ENCODE measurements around the gene STXBP2. TPM values are rescaled to one million over a fixed set of nuclear protein-coding genes. Genes with fewer than 3 reads are reported as not detected.

The STXBP2 gene
- total RNA-seq, 1 donor from 2014 or later, result 42.2 TPM

- peaks cover 15% of the 10 kb centered on the region for H3K4me1 Mint-ChIP-seq (ENCODE audit: unreplicated experiment)
- peaks cover 22% of the 10 kb centered on the region for H3K36me3 Mint-ChIP-seq (ENCODE audit: low read depth, unreplicated experiment)
- no peak for DNase-seq (ENCODE audit: low spot score)
- no peak for TF ChIP-seq CTCF (IDR thresholded peaks at IDR 0.05; ENCODE audit: unreplicated experiment)
- H3K27me3 Mint-ChIP-seq (ENCODE audit: unreplicated experiment), result peaks cover 16% of the 10 kb centered on the region
- no peak overlapping the region for H3K27ac Mint-ChIP-seq (ENCODE audit: unreplicated experiment)
- H3K9me3 Mint-ChIP-seq (ENCODE audit: unreplicated experiment), result no peaks in the 10 kb centered on the region
- H3K4me3 Mint-ChIP-seq (ENCODE audit: unreplicated experiment), result no peak overlapping the region
These were observed 12.9 kb upstream of the STXBP2 start for GRCh38 chr19:7623725-7624603.

- Mint-ChIP-seq H3K4me3 (ENCODE audit: unreplicated experiment) (no peak overlapping the region), H3K36me3 (ENCODE audit: low read depth, unreplicated experiment) (peaks cover 31% of the 10 kb centered on the region), H3K27me3 (ENCODE audit: unreplicated experiment) (peaks cover 20% of the 10 kb centered on the region), H3K4me1 (ENCODE audit: unreplicated experiment) (peaks cover 23% of the 10 kb centered on the region), H3K27ac (ENCODE audit: unreplicated experiment) (no peak overlapping the region), H3K9me3 (ENCODE audit: unreplicated experiment) (no peaks in the 10 kb centered on the region)
- DNase-seq (ENCODE audit: low spot score), result no peak
- no peak for TF ChIP-seq CTCF (IDR thresholded peaks at IDR 0.05; ENCODE audit: unreplicated experiment)
These were observed 12.1 kb upstream of the STXBP2 start for GRCh38 chr19:7624810-7625209.

- H3K4me3 Mint-ChIP-seq (ENCODE audit: unreplicated experiment), result no peak overlapping the region
- peaks cover 33% of the 10 kb centered on the region for H3K4me1 Mint-ChIP-seq (ENCODE audit: unreplicated experiment)
- H3K27ac Mint-ChIP-seq (ENCODE audit: unreplicated experiment), result no peak overlapping the region
- no peak for TF ChIP-seq CTCF (IDR thresholded peaks at IDR 0.05; ENCODE audit: unreplicated experiment)
- H3K36me3 Mint-ChIP-seq (ENCODE audit: low read depth, unreplicated experiment), result peaks cover 35% of the 10 kb centered on the region
- H3K27me3 Mint-ChIP-seq (ENCODE audit: unreplicated experiment), result peaks cover 24% of the 10 kb centered on the region
- H3K9me3 Mint-ChIP-seq (ENCODE audit: unreplicated experiment), result no peaks in the 10 kb centered on the region
- no peak for DNase-seq (ENCODE audit: low spot score)
These were observed 11.0 kb upstream of the STXBP2 start for GRCh38 chr19:7625763-7626372.

GRCh38 chr19:7627166-7627565 lies 9.7 kb upstream of the STXBP2 start:
- Mint-ChIP-seq H3K9me3 (ENCODE audit: unreplicated experiment) (no peaks in the 10 kb centered on the region), H3K36me3 (ENCODE audit: low read depth, unreplicated experiment) (peaks cover 26% of the 10 kb centered on the region), H3K4me1 (ENCODE audit: unreplicated experiment) (peaks cover 33% of the 10 kb centered on the region), H3K4me3 (ENCODE audit: unreplicated experiment) (peak overlapping the region; percentile 58), H3K27me3 (ENCODE audit: unreplicated experiment) (peaks cover 22% of the 10 kb centered on the region), H3K27ac (ENCODE audit: unreplicated experiment) (no peak overlapping the region)
- TF ChIP-seq CTCF (IDR thresholded peaks at IDR 0.05; ENCODE audit: unreplicated experiment), result no peak
- DNase-seq (ENCODE audit: low spot score), result no peak

All from endothelial cell (in vitro differentiated cells).